Immature natural killer cell (primary cell): ENCODE results near the gene RNF212. TPM values are rescaled to one million over a fixed set of nuclear protein-coding genes. Genes with fewer than 3 reads are reported as not detected.

ENCODE experiments used
- DNase-seq, 3 donors: peaks; one replicate each; pipeline ENCODE4 v3.0.0; 2022; ENCODE audit warnings: mixed read lengths in 1 of 3
- H3K27ac Mint-ChIP-seq, 6 donors: one replicate each; pipeline ENCODE4 v1.8.0; 2020; ENCODE audit warnings: mixed read lengths in 6 of 6, mild to moderate bottlenecking in 5 of 6, inconsistent platforms in 4 of 6, moderate library complexity in 3 of 6
- H3K27me3 Mint-ChIP-seq, 3 donors: one replicate each; pipeline ENCODE4 v1.8.0; 2020 to 2021; ENCODE audit warnings: low read depth in 3 of 3, mild to moderate bottlenecking in 3 of 3, mixed read lengths in 3 of 3, moderate library complexity in 3 of 3, inconsistent platforms in 1 of 3
- H3K36me3 Mint-ChIP-seq, 3 donors: one replicate each; pipeline ENCODE4 v1.8.0; 2020; ENCODE audit warnings: mixed read lengths in 3 of 3, inconsistent platforms in 2 of 3, mild to moderate bottlenecking in 2 of 3
- H3K4me1 Mint-ChIP-seq, 2 donors: one replicate each; pipeline ENCODE4 v1.8.0; 2020; ENCODE audit warnings: inconsistent platforms in 2 of 2, mild to moderate bottlenecking in 2 of 2, mixed read lengths in 2 of 2, moderate library complexity in 1 of 2
- H3K4me3 Mint-ChIP-seq, 5 donors: one replicate each; pipeline ENCODE4 v1.8.0; 2020; ENCODE audit warnings: mild to moderate bottlenecking in 5 of 5, mixed read lengths in 5 of 5, inconsistent platforms in 3 of 5, moderate library complexity in 3 of 5
- H3K9me3 Mint-ChIP-seq, 6 donors: one replicate each; pipeline ENCODE4 v1.8.0; 2020; ENCODE audit warnings: mild to moderate bottlenecking in 6 of 6, mixed read lengths in 6 of 6, inconsistent platforms in 4 of 6, moderate library complexity in 3 of 6
- polyA plus RNA-seq, 3 donors: library from polyadenylated mRNA; unstranded; fragments of 300-500 nt; fragmentation: Illumina TruSeq; gene quantifications; one replicate each; pipeline ENCODE4 v1.2.3, GENCODE V29; 2021

Gene RNF212
- polyA plus RNA-seq, 3 donors from 2014 or later = 1.3 to 2.4 TPM; not detected in 1

DNA sequence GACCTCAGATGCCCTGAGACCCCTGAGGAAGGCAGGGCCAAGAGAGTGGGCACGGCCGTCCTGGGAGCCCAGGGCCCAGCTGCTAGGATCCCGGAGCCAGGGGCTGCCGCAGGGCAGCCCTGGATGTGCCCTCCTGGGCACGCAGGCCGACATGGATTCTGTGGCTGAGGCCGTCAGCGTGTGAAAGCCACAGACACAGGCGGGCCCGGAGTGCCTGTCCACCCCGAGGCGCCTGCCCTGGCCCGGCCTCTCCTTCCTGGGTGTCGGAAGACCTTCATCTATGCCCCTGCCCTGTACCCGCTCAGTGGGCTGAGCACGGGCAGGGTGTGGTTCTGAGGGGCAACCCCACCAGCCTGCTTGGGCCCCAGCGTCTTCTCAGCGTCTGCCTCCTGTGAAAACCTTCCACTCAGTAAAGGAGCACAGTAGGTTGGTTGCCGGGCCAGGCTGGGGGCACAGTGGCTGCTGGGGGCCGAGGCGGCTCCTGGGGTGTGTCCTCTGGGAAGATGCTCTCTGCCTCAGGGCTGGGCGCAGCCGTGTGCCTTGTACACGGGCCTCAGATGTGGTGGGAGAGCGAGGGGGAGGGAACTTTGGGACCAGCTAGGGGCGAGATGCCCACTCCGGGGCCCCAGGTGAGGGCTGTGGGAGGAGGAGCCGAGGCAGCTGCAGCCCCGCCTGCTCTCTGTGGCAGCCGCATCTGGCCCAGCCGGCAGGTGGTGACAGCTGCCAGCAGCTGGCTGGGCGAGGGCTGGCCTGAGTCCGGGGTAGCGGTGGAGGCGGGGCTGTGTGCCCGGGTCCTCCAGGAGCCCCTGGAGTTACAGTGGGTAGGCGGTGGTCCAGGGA lies 81.2 kb downstream of the RNF212 start:
- no peak overlapping the region for H3K27ac Mint-ChIP-seq
- no peaks in the 10 kb centered on the region for H3K36me3 Mint-ChIP-seq
- no peaks in the 10 kb centered on the region for H3K9me3 Mint-ChIP-seq
- no peak overlapping the region for H3K4me3 Mint-ChIP-seq
- H3K27me3 Mint-ChIP-seq = peaks cover 0 to 2% (median 1%) of the 10 kb centered on the region in 3 donors
- no peaks in the 10 kb centered on the region for H3K4me1 Mint-ChIP-seq
- no peak for DNase-seq

DNA sequence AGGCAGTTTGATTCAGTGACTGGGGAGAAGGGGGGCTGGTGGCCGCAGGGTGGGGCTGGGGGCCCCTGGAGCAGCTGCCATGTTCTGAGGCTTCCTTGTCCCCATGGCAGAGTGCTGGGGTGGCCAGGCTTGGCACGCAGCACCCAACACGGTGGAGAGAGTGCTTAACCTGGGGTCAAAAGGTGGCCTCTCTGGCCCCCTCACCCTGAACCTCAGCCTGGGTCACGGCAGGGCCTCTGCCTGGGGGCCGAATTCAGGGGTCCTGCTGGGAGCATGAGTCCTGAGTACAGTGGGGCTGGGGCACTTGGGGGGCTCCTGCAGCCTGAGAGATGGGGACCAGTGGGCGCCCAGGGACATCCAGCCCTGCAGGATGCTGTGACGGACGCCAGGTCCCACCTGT lies 82.0 kb downstream of the RNF212 start:
- H3K4me1 Mint-ChIP-seq = no peaks in the 10 kb centered on the region
- H3K36me3 Mint-ChIP-seq = no peaks in the 10 kb centered on the region
- no peaks in the 10 kb centered on the region for H3K9me3 Mint-ChIP-seq
- no peak for DNase-seq
- H3K27ac Mint-ChIP-seq = no peak overlapping the region
- no peak overlapping the region for H3K4me3 Mint-ChIP-seq
- peaks cover 0 to 2% (median 1%) of the 10 kb centered on the region in 3 donors for H3K27me3 Mint-ChIP-seq

DNA sequence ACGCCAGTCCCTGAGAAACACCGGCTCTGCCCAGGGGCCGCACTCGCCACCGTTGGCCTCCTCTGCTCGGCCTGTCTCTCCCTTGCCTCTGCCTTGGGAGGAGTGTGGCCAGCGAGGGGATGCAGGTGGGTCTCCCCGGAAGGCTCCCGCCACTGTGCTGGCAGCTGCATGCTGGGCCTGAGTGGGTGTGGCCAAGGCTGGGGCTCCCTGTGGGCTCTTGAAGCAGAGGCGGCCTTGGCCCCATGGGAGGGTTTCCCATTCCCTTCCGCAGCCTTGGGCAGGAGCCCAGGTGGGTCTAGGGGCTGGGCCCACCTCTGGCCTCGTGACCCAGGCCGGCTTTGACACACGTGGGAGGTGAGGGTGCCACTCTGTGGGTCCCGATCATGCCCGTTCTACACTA lies 82.8 kb downstream of the RNF212 start:
- Mint-ChIP-seq H3K4me1 (peaks cover 0 to 3% of the 10 kb centered on the region in 2 donors), H3K9me3 (no peaks in the 10 kb centered on the region), H3K27ac (no peak overlapping the region), H3K4me3 (no peak overlapping the region), H3K36me3 (no peaks in the 10 kb centered on the region), H3K27me3 (peaks cover 0 to 2% (median 1%) of the 10 kb centered on the region in 3 donors)
- DNase-seq = no peak

DNA sequence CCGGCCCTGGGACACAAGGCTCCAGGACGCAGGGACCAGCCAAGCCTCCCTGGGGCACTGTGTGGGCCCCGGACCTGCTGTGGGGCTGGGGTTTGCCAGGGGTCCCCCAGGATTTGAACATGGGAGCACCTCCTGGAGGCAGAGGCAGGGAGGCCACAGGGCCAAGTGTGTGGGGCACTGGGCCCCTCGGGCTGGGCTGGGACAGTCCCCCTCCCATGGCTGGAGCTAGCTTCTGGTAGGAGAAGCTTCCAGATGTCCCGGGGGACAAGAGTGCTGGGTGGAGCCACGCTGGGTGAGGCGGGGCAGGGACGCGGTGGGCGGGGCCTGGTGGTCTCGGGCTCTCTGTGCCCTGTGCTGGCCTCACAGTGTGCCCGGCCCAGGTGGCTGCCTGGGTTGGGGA lies 83.3 kb downstream of the RNF212 start:
- no peak for DNase-seq
- Mint-ChIP-seq H3K9me3 (no peaks in the 10 kb centered on the region), H3K36me3 (no peaks in the 10 kb centered on the region), H3K4me1 (peaks cover 0 to 3% of the 10 kb centered on the region in 2 donors), H3K27me3 (peaks cover 0 to 2% (median 1%) of the 10 kb centered on the region in 3 donors), H3K27ac (no peak overlapping the region), H3K4me3 (no peak overlapping the region)

DNA sequence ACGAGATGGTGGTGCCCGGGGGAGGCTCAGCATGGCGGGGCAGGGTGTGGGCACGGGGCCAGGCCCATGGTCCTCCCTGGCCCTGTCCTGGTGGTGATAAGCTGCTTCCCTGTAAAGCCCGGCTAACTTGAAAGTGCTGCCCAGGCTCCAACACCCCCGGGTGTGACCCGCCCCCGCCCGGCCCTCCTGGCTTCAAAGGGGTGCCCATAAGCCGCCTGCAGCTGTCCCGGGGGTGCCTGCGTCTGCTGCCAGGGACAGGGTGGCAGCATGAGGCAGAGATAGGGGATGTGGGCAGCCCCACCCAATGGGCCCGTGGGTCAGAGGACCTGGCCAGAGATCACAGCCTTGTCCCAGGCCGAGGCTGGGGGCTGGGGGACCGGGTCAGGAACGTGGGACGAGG lies 83.8 kb downstream of the RNF212 start:
- H3K27ac Mint-ChIP-seq = no peak overlapping the region
- DNase-seq = no peak
- H3K36me3 Mint-ChIP-seq = no peaks in the 10 kb centered on the region
- H3K9me3 Mint-ChIP-seq = no peaks in the 10 kb centered on the region
- peaks cover 0 to 1% (median 0%) of the 10 kb centered on the region in 3 donors for H3K27me3 Mint-ChIP-seq
- H3K4me1 Mint-ChIP-seq = peaks cover 0 to 3% of the 10 kb centered on the region in 2 donors
- H3K4me3 Mint-ChIP-seq = no peak overlapping the region

DNA sequence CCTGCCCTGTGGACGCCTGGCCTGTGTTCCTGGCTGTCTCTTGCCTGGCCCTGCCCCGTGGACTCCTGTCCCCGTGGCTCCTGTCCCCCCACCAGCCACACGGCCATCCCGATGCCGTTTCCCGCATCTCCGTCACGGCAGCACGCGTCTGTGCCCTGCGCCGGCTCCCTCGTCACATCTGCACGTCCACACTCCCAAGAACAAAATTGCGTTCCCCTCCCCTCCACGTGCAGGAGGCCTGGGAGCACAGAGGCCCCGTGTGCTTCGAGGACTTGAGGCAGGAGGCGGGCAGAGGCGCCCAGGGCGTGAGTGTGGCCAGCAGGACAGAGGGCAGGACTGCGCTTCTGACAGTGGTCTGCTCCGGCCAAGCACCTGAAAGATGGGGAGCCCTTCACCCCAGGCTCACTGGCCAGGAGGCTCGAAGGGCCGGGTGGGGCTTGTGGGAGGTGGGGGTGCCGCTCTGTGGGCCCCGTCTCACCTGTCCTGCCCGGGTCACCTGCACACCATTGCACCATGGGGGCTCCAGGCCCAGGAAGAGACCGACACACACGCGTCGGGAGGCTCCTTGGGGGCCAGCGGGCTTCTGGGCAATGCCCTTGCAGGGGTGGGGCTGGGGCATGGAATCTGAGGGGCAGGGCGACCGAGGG lies 84.7 kb downstream of the RNF212 start:
- H3K9me3 Mint-ChIP-seq = no peaks in the 10 kb centered on the region
- H3K4me1 Mint-ChIP-seq = peaks cover 0 to 3% of the 10 kb centered on the region in 2 donors
- H3K36me3 Mint-ChIP-seq = no peaks in the 10 kb centered on the region
- H3K27ac Mint-ChIP-seq = no peak overlapping the region
- H3K27me3 Mint-ChIP-seq = no peaks in the 10 kb centered on the region
- H3K4me3 Mint-ChIP-seq = no peak overlapping the region
- DNase-seq = no peak

DNA sequence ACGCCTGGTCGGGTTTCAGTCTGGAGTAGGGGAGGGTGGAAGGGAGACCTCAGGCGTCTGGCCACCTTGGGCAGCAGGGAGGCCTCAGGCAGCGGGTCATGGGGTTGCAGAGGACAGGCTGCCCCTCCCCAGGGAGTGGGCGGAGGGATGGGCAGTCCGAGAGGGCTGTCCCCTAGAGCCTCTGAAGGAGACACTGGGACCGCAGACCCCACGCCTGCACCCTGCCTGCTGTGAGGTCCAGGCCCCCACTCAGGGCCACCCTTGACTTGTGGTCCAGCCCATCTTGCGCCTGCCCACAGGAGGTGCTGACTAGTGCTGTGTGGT lies 85.5 kb downstream of the RNF212 start:
- Mint-ChIP-seq H3K36me3 (no peaks in the 10 kb centered on the region), H3K27me3 (no peaks in the 10 kb centered on the region), H3K4me1 (peaks cover 0 to 3% of the 10 kb centered on the region in 2 donors), H3K9me3 (no peaks in the 10 kb centered on the region), H3K4me3 (no peak overlapping the region), H3K27ac (no peak overlapping the region)
- DNase-seq = no peak

DNA sequence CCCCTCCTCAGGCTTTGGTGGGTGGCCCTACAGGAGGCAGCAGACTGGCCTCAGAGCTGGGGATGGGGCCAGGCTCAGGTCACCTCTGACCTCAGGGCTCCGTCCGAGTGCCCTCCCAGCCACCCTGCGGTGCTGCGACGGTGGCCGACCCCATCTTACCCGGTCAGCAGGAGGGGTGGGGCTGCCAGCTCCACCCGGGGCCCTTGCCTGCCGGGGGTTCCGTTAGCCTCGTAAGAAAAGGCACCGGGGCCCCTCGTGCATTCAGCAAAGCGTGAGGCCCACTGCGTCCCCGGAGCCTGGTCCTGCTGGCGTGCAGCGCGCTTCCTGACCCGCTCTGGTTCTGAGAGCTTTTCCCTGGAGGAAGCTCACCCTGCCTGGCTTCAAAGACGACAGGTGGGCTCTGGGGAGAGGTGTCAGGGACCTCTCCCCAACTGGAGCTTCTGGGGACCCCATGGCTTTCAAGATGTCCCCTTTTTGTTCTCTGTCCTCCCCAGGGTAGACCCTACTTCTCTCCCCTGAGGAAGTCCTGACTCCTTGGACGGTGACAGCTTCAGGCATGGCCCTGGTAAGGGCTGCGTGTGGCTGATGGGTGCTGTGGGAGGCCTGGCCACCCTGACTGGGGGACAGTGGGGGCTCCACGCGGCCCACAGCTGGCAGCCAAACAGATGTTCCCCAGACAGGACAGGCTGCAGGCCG lies 86.0 kb downstream of the RNF212 start:
- Mint-ChIP-seq H3K27me3 (no peaks in the 10 kb centered on the region), H3K9me3 (no peaks in the 10 kb centered on the region), H3K4me1 (peaks cover 0 to 3% of the 10 kb centered on the region in 2 donors), H3K4me3 (no peak overlapping the region), H3K36me3 (no peaks in the 10 kb centered on the region), H3K27ac (no peak overlapping the region)
- no peak for DNase-seq

DNA sequence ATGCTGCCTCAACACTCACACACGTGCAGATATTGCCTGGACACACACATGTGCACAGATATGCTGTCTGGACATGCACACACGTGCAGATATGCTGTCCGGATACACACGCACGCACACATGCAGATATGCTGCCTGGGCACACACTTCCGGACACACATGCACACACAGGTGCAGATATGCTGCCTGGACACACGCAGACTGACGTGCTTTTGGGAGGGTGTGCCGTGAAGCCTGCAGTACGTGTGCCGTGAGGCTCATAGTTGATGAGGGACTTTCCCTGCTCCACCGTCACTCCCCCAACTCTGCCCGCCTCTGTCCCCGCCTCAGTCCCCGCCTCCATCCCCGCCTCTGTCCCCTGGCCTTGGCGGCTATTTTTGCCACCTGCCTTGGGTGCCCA lies 87.2 kb downstream of the RNF212 start:
- peaks cover 0 to 2% (median 0%) of the 10 kb centered on the region in 3 donors for H3K27me3 Mint-ChIP-seq
- H3K4me1 Mint-ChIP-seq = peaks cover 0 to 3% of the 10 kb centered on the region in 2 donors
- no peaks in the 10 kb centered on the region for H3K36me3 Mint-ChIP-seq
- no peak overlapping the region for H3K4me3 Mint-ChIP-seq
- peak overlapping the region in 1 of 6 donors; percentile 35 for H3K27ac Mint-ChIP-seq
- no peak for DNase-seq
- no peaks in the 10 kb centered on the region for H3K9me3 Mint-ChIP-seq

DNA sequence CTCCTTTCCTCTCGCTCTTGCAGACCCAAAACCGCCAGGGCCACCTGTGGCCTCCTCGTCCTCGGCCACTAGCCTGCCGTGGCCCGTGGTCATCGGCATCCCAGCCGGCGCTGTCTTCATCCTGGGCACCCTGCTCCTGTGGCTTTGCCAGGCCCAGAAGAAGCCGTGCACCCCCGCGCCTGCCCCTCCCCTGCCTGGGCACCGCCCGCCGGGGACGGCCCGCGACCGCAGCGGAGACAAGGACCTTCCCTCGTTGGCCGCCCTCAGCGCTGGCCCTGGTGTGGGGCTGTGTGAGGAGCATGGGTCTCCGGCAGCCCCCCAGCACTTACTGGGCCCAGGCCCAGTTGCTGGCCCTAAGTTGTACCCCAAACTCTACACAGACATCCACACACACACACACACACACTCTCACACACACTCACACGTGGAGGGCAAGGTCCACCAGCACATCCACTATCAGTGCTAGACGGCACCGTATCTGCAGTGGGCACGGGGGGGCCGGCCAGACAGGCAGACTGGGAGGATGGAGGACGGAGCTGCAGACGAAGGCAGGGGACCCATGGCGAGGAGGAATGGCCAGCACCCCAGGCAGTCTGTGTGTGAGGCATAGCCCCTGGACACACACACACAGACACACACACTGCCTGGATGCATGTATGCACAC lies 88.3 kb downstream of the RNF212 start:
- Mint-ChIP-seq H3K36me3 (no peaks in the 10 kb centered on the region), H3K27ac (no peak overlapping the region), H3K9me3 (no peaks in the 10 kb centered on the region), H3K4me3 (no peak overlapping the region), H3K27me3 (peaks cover 0 to 2% (median 0%) of the 10 kb centered on the region in 3 donors), H3K4me1 (peaks cover 0 to 3% of the 10 kb centered on the region in 2 donors)
- no peak for DNase-seq

DNA sequence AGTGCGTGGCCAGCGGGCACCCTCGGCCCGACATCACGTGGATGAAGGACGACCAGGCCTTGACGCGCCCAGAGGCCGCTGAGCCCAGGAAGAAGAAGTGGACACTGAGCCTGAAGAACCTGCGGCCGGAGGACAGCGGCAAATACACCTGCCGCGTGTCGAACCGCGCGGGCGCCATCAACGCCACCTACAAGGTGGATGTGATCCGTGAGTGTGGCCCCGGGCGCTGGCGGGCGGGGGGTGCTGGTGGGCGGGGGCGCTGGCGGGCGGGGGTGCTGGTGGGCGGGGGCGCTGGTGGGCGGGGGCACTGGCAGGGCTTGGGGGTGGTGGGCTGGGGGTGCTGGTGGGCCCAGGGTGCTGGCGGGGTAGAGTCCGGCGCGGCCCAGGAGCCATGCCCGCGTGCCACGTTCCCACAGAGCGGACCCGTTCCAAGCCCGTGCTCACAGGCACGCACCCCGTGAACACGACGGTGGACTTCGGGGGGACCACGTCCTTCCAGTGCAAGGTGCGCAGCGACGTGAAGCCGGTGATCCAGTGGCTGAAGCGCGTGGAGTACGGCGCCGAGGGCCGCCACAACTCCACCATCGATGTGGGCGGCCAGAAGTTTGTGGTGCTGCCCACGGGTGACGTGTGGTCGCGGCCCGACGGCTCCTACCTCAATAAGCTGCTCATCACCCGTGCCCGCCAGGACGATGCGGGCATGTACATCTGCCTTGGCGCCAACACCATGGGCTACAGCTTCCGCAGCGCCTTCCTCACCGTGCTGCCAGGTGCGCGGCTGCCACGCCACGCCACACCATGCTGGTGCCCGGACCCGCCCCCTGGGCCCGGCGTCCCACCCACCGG lies 89.2 kb downstream of the RNF212 start:
- Mint-ChIP-seq H3K9me3 (no peaks in the 10 kb centered on the region), H3K4me3 (no peak overlapping the region), H3K4me1 (peaks cover 0 to 3% of the 10 kb centered on the region in 2 donors), H3K36me3 (no peaks in the 10 kb centered on the region), H3K27ac (no peak overlapping the region), H3K27me3 (peaks cover 0 to 3% (median 0%) of the 10 kb centered on the region in 3 donors)
- no peak for DNase-seq

DNA sequence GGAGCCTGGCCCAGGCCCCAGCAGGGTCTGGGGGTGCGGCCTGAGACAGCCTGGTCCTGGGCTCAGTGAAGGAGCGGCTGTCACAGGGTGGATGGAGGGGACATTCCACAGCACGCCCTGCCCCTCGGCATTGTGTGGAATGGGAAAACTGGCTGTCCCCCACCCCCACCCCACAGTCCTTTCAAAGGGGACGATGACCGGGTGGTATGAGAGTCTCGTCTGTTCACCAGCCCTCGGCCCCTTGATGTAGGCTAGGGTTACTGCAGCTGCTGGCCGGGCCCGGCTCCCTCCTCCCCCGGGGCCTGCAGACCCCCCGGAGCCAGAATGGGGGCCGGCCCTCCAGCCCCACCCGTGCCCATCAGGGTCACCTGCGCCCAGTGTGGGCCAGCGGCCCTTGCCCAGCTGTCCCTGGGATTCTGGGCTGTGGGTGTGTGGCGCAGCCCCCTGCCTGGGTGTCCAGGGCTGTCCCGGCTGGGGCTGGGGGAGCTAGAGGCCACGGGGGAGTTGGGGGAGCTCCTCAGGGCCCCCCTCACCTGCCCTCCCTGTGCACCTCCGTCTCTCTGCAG lies 90.2 kb downstream of the RNF212 start:
- Mint-ChIP-seq H3K9me3 (no peaks in the 10 kb centered on the region), H3K27ac (no peak overlapping the region), H3K36me3 (no peaks in the 10 kb centered on the region), H3K4me3 (no peak overlapping the region), H3K27me3 (peaks cover 0 to 3% (median 0%) of the 10 kb centered on the region in 3 donors), H3K4me1 (peaks cover 0 to 3% of the 10 kb centered on the region in 2 donors)
- DNase-seq = no peak

DNA sequence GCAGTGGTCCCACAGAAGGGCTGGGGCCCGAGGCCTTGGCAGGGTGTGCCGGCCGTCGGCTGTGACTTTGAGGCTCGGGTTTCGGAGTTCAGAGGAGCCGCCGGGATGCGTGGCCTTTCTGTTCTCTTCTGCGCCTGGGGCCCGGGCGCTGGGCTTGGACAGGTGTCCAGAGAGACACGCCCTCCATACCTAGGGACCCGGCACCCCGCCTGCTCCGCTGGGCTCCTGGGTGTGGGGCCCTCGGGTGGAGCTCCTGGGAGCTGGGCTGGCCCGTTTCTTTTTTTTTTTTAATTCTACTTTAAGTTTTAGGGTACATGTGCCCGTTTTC lies 90.7 kb downstream of the RNF212 start:
- Mint-ChIP-seq H3K4me3 (no peak overlapping the region), H3K4me1 (peaks cover 0 to 3% of the 10 kb centered on the region in 2 donors), H3K36me3 (no peaks in the 10 kb centered on the region), H3K27me3 (peaks cover 0 to 3% (median 0%) of the 10 kb centered on the region in 3 donors), H3K9me3 (no peaks in the 10 kb centered on the region), H3K27ac (no peak overlapping the region)
- no peak for DNase-seq
